HEK293T (cell line): ENCODE measurements around the gene COL5A1.

Experiments used
- BHLHE40 ChIP-seq: fragments of 450-650 bp; IDR thresholded peaks from 2 replicates; pipeline ENCODE4 v1.6.1; 2016; ENCODE audit warnings: mild to moderate bottlenecking, moderate library complexity, borderline replicate concordance
- FOXA1 ChIP-seq: fragments of 450-650 bp; IDR thresholded peaks from 2 replicates; pipeline ENCODE4 v1.6.1; 2016; ENCODE audit warnings: mild to moderate bottlenecking
- HDGF ChIP-seq: fragments of 450-650 bp; IDR thresholded peaks from 2 replicates; pipeline ENCODE4 v1.6.1; 2017; ENCODE audit warnings: antibody characterized with exemption, borderline replicate concordance
- L3MBTL2 ChIP-seq: fragments of 450-650 bp; conservative IDR thresholded peaks from 2 replicates; pipeline ENCODE4 v1.6.1; 2016; ENCODE audit warnings: mild to moderate bottlenecking
- NFRKB ChIP-seq: fragments of 450-650 bp; IDR thresholded peaks from 2 replicates; pipeline ENCODE4 v1.6.1; 2016; ENCODE audit warnings: mild to moderate bottlenecking, moderate library complexity
- PKNOX1 ChIP-seq: fragments of 450-650 bp; IDR thresholded peaks from 2 replicates; pipeline ENCODE4 v1.6.1; 2016
- SP1 ChIP-seq: fragments of 450-650 bp; IDR thresholded peaks from 2 replicates; pipeline ENCODE4 v1.6.1; 2017
- SUZ12 ChIP-seq: fragments of 450-650 bp; IDR thresholded peaks from 2 replicates; pipeline ENCODE4 v1.6.1; 2016; ENCODE audit warnings: mild to moderate bottlenecking
- TARDBP ChIP-seq: fragments of 450-650 bp; IDR thresholded peaks from 2 replicates; pipeline ENCODE4 v1.6.1; 2016

- TF ChIP-seq NFRKB (no peak), SP1 (no peak), BHLHE40 (no peak), TARDBP (no peak), SUZ12 (no peak), L3MBTL2 (no peak), FOXA1 (no peak), PKNOX1 (no peak), HDGF (no peak)
Observed at GRCh38 chr9:134601764-134602163, 39.8 kb upstream of the COL5A1 start.
